Left renal cortex interstitium (tissue), 4 donors: Measurements from ENCODE around the gene SNCA. TPM values are rescaled to one million over a fixed set of nuclear protein-coding genes. Genes with fewer than 3 reads are reported as not detected.

Experiments used
- DNase-seq, 4 donors: peaks; one replicate each; pipeline ENCODE4 v3.0.0-alpha.2; 2013; ENCODE audit warnings: low read depth in 4 of 4, low spot score in 2 of 4, missing footprints in 1 of 4
- polyA plus RNA-seq, 4 donors: library from polyadenylated mRNA; unstranded; fragments of 120-200 nt; gene quantifications; one replicate each; pipeline ENCODE4 v1.2.1, GENCODE V29; 2013; ENCODE audit not compliant: insufficient read length in 4 of 4

The SNCA gene
- polyA plus RNA-seq, result 10 to 100 TPM; 45.8 to 66.9 (median 49.7) TPM

DNA sequence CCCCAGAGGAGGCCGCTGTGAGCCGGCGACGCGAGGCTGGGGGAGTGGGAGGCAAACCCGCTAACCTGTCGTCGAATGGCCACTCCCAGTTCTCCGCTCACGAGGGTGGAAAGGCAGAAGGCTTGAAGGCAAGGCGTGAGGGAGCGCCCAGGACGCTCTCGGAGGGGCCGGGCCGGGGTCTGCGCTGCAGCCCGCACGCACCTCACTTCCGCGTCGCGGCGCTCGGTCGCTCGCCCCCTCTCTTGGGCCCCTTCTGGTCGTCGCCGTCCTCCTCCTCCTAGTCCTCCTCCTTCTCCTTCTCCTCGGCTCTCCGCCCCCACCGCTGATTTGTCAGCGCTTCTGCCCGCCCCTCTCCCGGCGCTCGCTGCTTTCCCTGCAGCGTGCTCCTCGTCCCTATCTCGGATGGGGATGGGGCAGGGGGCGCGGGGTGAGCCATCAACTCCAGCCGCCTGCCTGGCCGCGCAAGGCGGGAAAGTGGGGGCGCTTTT is at the start of gene SNCA:
Gene SNCA (minus strand): TSS at position 265 of the 488 bp plus-strand sequence. CDS start 1,494 bp downstream, outside the sequence.
- DNase-seq, result peak; percentile 41 to 76 (median 65)

DNA sequence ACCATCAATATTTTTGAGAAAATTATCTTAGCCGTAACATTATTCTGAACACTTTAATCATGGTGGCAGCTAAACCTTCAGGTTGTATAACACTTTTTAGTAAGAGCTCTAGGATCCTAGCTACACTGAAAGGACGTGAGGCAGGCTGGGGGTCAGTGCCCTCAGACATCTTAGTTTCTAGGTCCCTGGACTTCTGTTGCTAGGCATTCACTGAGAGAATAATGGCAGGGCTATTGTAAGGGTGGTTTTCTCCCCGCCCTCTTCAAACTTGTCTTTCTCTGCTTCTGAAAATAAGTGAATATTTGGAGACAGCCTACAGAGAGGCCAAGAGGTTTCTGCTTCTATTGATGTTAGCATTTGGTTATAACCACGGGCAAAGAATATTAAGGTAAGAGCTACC is 42.3 kb upstream of the SNCA start:
- no peak for DNase-seq

DNA sequence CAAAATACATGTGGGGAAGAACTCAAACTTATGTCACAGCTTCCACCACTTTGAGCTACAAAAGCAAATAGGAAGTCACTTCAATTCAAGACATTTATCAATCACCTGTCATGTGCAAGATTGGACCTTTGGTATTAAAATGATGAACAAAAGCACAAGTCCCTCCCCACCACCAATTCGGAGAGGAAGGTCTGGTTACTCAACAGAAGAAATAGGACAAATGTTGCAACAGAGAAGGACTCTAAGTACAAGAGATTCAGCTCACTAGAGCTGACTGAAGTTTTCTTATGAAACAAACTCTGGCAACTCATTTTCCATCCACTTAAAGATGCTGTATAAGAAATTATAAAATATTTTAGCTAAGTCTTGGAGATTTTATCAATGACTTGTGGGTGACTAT is 41.6 kb upstream of the SNCA start:
- no peak for DNase-seq

DNA sequence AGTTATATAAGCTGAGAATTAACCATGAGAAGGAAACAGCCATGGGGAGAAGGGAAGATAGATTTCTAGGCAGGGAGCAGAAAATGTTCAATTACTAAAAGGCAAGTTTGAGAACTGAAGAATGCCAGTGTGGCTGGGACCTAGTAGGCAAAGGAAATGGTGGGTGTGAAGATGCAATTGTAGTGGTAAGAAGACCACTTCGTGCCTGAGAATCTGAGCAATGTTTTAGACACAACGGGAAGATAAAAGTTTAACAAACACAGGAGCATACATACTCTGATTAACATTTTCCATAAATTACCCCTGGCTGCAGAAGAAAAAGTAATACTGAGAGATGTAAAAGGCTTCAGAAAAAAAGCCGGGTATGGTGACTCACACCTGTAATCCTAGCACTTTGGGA is 39.6 kb upstream of the SNCA start:
- no peak for DNase-seq

DNA sequence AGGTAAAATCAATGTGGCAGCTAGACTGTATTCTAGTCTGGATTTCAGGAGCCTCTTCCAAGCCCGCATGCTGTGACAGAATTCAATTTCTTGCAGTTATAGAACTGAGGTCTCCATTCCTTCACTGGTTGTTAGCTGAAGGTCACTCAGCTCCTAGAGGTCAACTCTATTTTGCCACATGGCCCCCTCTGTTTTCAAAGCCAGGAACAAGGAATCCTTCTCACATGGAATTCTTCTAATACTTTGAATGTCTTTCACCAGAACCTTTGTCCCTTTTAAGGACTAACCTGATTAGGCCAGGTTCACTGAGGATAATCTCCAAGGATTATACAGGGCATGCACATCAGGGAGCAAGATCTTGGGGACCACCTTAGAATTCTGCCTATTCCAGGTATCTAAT is 34.2 kb upstream of the SNCA start:
- no peak for DNase-seq

DNA sequence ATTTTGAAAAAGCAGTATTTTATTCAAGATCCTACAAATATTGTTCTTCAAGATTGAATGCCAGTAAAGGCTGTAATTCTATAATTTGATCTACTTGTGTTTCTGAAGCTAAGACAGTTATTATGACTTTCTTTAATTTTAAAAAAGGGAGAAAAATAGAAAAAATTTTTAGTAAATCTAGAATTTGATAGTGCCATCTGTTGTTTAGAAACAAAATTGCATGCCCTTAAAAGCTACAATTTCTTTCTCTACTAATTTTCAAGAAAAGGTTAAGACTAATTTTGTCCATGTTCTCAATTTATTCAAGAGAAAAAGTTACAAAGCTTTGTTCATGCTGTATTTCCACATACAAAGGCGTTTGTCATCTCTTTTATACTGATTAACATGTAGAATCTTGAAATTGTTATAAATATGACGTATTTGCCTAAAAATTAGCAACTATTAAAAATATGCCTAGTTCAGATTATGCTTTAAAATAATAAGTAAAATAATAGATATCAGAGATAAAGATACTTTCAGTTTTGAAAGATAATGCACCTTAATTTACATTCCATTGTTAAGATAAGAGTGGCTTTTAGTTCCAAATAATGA is 32.1 kb upstream of the SNCA start:
- no peak for DNase-seq

DNA sequence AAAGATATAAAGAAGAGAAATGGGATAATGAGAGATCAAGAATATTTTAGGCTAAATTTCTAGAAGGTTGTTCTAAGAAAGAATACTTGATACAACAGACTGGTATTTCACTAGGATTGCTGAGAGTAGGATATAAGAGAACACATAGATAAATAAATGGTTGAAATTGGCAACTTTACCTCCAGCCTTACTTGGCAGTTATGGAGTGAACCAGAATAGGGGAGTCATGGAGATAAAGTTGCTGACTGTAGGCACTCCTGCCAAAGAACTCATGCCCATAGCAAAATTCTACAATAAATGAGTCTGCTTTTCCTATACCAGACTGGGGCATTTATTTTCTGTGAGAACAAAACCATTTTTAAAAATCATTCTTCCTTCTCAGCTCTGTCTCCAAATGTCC is 31.3 kb upstream of the SNCA start:
- no peak for DNase-seq

DNA sequence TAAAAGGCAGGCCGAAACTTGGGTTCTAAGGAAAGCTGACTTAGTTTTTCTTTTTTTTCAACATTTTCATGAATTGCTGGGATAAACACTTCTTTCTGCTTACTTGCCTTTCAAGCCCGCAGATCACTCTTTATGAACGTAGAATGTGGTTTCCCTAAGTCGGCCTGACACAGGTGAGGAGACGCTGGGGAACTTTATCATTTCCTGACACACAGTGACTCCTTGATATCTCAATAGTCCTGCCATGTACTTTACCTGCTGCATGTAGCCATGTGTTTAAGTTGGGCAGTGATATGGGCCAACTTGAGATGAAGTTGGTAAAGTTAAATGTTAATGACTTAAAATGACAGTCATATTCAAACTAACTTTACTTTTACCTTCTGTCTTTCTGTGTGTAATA is 26.6 kb upstream of the SNCA start:
- DNase-seq, result no peak

DNA sequence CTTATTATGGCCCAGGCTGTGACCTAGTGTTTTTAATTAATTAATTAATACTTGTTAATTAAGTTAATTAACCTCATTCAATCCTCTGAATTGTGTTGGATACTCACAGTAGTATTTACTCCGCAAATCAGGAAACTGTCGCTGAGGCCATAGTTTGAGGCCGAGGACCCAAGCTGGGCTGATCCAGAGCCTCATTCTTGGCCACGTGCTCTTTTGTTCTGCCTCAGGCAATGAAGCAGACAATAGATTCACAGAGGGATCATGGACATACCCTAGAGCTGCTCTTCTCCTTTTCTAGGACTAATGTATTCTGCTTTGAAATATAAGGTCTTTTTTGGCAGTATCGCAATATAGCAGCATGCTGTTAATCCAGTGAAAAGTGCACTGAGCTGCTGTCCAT is 24.0 kb upstream of the SNCA start:
- DNase-seq, result no peak

DNA sequence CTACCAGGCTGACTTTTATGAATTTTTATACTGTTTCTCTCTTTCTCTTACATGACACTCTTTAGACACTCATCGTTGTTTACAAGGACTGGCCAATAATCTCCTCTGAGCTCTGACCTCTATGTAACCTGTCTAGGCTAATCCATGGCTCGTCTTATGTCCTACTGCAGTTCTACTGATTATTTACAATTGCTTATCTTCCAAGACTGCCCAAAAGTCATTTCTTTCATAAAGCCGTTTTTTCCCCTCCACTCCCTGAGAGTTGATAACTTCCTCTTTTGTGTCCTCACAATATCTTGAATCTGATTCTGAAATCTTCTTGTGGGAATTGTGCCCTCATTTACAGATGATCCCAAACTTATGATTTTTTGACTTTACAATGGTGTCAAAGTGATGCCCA is 18.3 kb upstream of the SNCA start:
- DNase-seq, result no peak

DNA sequence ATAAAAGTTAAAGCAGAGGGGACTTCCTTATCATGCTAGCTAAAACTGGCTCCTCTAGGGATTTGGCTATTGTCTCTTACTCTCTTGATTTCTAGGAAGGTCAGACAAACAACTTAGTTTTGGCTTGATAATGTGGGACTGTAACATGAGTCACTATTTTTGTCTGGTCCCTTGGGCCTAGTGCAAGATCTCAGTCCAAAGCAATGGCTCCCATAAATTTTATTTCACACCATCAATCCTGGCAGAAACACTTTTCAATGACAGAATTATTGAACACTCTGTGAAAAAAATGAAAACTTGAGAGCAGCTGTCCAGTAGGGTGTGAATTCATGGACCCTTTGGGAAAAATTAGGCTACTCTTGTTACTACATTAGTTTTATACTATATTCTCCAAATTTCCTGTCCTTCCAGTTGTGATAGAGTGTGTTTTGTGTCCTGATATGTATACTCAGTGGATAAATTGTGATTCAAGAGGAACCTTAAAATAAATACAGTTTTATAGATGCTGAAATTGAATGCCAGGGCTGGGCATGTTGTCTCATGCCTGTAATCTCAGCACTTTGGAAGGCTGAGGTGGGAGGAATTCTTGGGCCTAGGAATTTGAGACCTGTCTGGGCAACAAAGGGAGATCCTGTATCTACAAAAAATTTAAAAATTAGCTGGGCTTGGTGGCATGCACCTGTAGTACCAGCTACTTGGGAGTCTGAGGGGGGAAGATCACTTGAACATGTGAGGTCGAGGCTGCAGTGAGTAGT is 10.8 kb upstream of the SNCA start:
- DNase-seq, result no peak

DNA sequence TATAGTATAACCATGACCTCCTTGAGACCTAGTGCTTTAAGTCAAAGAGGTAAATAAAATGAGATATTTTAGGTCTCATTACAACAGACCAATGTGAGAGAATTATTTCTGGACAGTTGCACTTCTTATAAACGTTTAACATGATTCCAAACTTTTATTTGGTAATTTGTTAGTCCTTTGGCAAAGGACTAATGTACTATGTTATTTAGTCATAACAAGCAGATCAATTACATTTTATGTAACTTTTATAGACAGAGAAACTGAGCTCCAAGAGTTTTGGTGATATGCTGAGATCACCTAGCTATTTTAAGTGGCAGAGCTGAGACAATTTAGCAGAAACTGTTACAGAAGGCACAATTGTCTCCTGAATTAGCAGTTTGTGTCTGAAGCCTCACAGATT is 2.6 kb upstream of the SNCA start:
- DNase-seq, result no peak

DNA sequence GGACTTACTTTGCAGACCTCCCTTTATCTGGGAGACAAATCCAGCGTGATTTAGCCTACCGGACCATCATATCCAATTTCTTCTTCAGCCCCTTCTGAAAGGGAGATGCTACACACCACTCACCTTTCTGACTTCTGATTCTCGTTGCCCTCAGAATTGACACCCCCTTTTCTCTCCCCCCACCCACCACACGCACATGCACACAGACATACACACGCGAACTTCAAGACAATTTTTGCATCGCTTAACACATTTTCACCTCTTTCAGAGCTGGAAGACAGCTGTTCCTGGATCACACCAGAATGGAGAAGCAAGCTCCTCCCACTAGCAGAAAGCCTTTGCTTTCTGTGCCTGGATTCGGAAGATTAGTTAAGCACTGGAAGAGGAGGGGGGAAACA is 1.0 kb upstream of the SNCA start:
- DNase-seq, result peak in 1 of 4 donors; percentile 19

DNA sequence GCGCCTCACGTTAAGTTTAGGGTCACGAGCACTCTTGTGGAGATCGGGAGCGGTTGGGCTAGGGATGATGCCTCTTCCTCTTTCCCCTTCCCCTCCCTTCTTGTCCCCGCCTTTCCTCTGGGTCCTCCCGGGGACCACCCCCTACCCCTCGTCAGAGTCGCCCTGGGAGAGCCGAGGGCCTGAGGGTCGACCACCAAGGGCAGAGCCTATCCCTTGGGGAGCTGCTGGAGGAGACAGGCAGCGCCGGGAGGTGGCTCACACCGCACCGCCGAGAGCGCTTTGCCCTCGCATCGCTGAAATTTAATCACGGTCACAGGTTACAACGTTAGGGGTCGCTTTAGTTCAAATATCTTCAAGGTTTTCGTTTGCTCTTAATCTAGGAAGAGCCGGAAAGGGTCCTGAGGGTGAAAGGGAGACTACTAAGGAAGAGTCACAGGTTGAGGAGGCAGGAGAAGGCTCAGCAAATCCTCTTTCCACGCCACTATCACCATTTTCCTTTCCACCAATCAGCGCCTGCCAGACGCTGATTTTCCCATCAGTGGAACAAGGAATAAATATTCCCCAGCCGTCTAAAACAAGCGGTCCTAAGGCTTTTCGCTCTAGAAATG is 528 bp upstream of the SNCA start:
- DNase-seq, result peak; percentile 13 to 65 (median 22)

DNA sequence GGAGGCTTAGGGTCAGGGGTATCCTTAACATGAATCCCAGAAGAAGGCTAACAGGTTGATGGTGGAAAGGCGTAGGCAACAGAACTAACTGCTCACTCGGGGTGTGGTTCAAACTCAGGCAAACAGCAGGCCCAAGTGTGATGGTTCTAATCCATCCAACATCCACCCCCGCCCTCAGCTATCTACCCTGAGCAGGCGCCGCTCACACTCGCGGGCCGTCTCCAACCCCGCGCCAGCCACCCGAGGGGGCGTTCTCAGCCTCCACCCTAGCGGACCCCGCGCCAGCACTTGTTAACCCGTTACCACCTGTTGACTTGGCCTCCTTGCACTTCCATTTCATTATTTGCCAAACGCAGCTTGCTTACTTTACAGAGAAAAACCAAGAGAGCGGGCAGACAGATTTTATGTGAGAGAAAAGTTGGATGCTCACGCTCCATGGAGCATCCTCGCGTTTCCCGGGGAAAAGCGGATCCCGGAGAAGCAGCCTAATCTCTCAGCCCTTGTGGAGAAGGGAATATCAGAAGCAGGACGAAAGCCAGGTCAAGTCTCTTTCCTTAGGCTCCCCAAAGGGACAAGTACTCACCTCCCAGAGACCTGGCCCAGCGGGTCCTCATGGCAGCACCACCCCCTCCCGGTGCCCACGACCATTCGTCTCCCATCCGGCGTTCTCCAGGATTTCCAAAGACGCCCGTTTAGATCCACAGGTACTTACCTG is 773 bp downstream of the SNCA start:
- peak in 1 of 4 donors; percentile 23 for DNase-seq

DNA sequence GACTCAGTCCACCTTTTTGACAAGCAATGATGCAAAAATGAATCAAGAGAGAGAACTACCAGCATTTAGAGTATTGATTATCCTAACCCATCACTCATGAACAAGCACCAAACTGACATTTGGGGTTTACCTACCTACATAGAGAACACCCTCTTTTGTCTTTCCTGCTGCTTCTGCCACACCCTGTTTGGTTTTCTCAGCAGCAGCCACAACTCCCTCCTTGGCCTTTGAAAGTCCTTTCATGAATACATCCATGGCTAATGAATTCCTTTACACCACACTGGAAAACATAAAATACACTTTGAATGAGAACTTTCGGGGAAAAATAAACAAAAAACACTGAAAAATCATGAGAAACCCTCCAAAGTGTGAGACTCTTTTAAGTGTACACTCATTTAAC is 1.5 kb downstream of the SNCA start:
- no peak for DNase-seq

DNA sequence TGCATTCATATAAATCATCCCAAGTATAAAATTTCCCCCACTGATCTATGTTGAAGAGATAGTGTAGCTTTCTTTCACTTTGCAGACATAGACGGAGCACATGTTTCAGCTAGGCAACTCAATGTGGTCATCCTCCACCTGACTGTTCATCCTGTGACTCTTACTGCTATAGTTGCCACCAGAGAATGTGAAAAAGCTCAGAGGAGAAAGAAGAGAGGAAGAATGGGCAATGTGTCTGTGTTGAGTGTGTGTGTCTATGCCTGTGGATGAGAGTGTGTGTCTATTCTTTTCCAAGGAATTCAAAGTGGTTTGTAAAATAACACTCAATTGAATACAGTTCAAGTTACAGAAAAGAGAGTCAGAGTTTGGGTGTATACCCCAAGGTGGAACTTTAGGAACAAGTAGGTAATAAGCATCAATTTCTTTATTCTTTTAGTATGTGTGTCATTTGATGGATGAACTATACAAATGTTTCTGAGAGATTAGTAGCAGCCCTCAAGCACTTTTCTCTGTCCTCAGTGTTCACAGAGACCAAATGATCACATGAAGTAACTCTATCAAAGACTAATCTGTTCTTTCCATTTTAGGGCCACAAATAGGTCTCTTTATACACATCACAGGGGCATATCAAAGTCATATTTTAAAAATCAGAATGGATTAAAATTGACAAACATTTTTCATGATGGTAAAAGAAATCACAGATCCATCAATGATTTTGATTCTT is 2.3 kb downstream of the SNCA start:
- no peak for DNase-seq

DNA sequence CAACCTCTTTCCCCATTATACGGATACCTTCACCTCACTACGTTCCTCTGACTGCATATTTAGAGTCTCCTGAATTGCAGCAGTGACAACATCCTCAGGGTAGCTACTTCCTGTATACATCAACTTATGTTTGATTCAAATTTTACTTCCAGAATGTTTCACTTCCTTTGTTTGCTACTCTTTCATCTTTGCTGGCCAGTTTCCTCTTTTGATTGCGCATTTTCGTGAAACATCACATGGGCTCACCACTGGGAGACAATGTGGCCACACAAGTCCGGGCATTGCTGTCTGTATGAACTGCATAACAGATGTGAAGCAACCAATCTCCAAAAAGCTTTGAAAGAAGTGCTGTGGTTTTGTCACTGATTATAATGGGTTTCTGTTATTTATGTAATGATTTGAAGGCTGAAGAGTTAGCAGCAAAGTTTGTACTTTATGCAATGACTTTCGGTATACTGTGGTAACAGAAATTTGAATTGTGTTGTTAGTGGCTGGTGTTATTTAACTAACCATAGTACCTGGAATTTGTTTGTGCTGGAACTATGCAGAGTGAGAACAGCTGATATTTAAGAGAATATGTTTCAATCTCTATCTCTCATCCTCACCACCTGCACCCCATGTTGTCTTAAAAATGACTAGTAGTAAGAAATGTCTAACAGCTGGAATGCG is 7.4 kb downstream of the SNCA start:
- DNase-seq, result no peak

DNA sequence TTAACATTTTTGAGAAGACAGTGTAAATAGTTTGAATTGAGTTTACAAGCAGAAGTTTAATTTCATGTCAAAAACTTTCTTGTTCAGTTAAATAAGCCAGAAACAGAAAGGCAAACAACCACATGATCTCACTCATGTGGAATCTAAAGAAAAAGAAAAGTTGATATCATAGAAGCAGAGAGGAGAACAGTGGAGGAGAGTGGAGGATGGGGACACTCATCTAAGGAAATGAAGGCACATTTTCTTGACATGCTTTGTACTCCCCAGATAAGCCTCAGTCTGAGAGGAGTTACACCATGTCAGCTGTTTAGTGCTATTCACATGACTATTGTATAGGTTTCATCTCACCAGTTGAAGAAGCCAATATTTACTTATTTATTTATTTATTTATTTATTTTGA is 13.5 kb downstream of the SNCA start:
- no peak for DNase-seq

DNA sequence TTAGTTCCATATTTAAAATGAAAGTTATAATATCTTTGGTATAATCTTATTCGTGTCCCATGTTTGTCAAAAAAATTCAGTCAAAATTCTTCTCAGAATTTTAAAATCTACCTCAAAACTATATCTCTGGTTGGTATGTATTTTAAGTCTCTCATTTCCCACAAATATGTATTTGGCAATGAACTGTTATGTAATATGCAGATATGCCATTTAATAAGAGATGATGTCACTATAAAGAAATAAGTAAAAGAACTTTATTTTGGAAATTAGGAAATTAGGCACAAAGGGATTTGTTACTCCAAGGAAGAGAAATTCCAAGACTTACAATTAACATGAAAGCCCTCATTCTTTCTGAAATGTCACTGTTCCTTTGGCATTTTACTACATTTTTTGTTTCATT is 15.3 kb downstream of the SNCA start:
- DNase-seq, result no peak
